ENCODE data around the gene ERVK3-1. TPM values are rescaled to one million over a fixed set of nuclear protein-coding genes. Genes with fewer than 3 reads are reported as not detected.

Gene ERVK3-1
- total RNA-seq, 1 donor from 2014 or later: 80.7 TPM

DNA sequence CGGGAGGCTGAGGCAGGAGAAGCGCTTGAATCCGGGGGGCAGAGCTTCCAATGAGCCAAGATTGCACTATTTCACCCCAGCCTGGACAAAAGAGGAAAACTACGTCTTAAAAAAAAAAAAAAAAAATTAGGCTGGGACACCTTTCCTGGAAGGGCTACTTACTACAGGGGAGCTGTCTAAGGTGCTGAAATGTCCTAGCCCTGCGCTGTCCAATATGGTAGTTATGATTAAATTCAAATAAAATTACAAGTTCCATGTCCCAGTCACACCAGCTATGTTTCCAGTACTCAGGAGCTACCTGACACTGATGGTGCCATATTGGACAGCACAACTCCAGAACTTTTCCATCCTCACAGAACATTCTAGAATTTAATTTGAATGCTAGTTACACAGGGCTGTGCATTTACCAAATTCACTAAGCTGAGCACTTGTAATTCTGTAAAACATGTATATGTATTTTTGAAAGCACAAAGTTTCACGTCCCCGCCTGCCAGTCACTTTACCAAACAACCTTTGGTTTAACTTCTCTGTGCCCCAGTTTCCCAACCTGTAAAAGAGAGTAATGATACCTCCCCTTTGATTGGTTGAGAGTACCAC, 12.4 kb downstream of the ERVK3-1 start:
- peak; percentile 72 for DNase-seq
- H3K4me1 Mint-ChIP-seq: no peaks in the 10 kb centered on the region
- peaks cover 7% of the 10 kb centered on the region for H3K9me3 Mint-ChIP-seq
- no peak overlapping the region for H3K4me3 Mint-ChIP-seq
- H3K36me3 Mint-ChIP-seq (ENCODE audit: low read depth): peaks cover 44% of the 10 kb centered on the region
- no peak overlapping the region for H3K27ac Mint-ChIP-seq
- no peaks in the 10 kb centered on the region for H3K27me3 Mint-ChIP-seq
- intact Hi-C loops (cut with micrococcal nuclease): no loop called here

DNA sequence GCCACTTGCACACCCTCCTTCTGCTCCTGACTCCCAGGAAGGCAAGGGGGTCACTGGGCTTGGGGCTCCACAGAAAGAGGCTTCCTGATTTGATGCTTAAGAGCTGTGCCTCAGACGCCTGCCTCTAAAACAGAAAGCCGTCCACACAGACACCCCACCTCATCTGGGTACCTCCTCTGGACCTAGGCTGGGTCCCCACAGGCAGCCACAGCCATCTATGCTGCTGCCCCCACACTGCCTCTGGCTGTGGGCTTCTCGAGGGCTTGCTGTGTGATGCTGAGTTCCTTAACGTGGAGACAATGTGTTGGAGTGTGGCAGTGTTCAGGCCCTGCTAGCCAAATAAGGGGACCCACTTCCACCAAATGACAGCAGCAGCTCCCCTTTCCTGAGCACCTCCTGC, 13.1 kb downstream of the ERVK3-1 start:
- Mint-ChIP-seq H3K4me1 (no peaks in the 10 kb centered on the region), H3K27ac (no peak overlapping the region), H3K9me3 (peaks cover 4% of the 10 kb centered on the region), H3K36me3 (ENCODE audit: low read depth) (peaks cover 42% of the 10 kb centered on the region), H3K27me3 (no peaks in the 10 kb centered on the region), H3K4me3 (no peak overlapping the region)
- DNase-seq: no peak
- intact Hi-C loops (cut with micrococcal nuclease): no loop called here

DNA sequence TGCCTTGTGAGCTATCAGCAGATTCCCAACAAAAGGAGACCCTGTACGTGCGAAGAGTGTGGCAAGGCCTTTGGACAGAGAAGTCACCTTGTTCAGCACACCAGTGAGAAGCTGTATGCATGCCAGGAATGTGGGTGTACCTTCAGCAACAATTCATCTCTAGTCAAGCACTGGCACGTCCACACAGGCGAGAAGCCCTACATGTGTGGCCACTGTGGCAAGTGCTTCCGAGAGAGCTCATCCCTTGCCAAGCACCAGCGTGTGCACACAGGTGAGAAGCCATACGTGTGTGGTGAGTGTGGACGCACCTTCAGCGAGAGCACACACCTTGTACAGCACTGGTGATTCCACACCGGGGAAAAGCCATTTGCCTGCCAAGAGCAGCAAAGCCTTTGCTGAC, 14.1 kb downstream of the ERVK3-1 start:
- DNase-seq: no peak
- H3K27ac Mint-ChIP-seq: no peak overlapping the region
- intact Hi-C loops (cut with micrococcal nuclease): no loop called here
- no peaks in the 10 kb centered on the region for H3K27me3 Mint-ChIP-seq
- peaks cover 39% of the 10 kb centered on the region for H3K36me3 Mint-ChIP-seq (ENCODE audit: low read depth)
- peaks cover 4% of the 10 kb centered on the region for H3K9me3 Mint-ChIP-seq
- no peak overlapping the region for H3K4me3 Mint-ChIP-seq
- H3K4me1 Mint-ChIP-seq: no peaks in the 10 kb centered on the region

- Mint-ChIP-seq H3K4me3 (no peak overlapping the region), H3K9me3 (no peaks in the 10 kb centered on the region), H3K36me3 (ENCODE audit: low read depth) (peaks cover 10% of the 10 kb centered on the region), H3K4me1 (peaks cover 5% of the 10 kb centered on the region), H3K27me3 (no peaks in the 10 kb centered on the region), H3K27ac (no peak overlapping the region)
- intact Hi-C loops (cut with micrococcal nuclease): loop anchor here (1.0 to 2.0 kb wide), 3 partner anchors 83 to 141 kb away; partner anchors contain the start of genes ZNF132, ZNF324 and ZNF584
- no peak for DNase-seq
Measured at GRCh38 chr19:58325311-58326022, 20.3 kb downstream of the ERVK3-1 start.

DNA sequence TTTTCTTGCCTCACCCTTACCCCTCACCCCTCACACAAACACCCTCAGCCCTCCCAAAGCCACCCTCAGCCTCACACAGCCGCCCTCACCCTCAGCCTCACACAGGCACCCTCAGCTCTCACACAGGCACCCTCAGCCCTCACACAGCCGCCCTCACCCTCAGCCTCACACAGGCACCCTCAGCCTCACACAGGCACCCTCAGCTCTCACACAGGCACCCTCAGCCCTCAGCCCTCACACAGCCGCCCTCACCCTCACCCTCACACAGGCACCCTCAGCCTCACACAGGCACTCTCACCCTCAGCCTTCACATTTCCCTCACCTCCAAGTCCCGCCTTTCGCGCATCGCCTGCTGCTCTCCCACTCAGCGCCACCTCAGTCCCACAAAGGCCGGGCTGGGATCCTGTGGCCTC, 21.3 kb downstream of the ERVK3-1 start:
- Mint-ChIP-seq H3K27ac (no peak overlapping the region), H3K4me3 (no peak overlapping the region), H3K36me3 (ENCODE audit: low read depth) (peaks cover 10% of the 10 kb centered on the region), H3K27me3 (no peaks in the 10 kb centered on the region), H3K9me3 (no peaks in the 10 kb centered on the region), H3K4me1 (peaks cover 5% of the 10 kb centered on the region)
- DNase-seq: peak; percentile 61
- intact Hi-C loops (cut with micrococcal nuclease): loop anchor here (1.0 to 2.0 kb wide), 3 partner anchors 82 to 140 kb away; partner anchors contain the start of genes ZNF132, ZNF324 and ZNF584

DNA sequence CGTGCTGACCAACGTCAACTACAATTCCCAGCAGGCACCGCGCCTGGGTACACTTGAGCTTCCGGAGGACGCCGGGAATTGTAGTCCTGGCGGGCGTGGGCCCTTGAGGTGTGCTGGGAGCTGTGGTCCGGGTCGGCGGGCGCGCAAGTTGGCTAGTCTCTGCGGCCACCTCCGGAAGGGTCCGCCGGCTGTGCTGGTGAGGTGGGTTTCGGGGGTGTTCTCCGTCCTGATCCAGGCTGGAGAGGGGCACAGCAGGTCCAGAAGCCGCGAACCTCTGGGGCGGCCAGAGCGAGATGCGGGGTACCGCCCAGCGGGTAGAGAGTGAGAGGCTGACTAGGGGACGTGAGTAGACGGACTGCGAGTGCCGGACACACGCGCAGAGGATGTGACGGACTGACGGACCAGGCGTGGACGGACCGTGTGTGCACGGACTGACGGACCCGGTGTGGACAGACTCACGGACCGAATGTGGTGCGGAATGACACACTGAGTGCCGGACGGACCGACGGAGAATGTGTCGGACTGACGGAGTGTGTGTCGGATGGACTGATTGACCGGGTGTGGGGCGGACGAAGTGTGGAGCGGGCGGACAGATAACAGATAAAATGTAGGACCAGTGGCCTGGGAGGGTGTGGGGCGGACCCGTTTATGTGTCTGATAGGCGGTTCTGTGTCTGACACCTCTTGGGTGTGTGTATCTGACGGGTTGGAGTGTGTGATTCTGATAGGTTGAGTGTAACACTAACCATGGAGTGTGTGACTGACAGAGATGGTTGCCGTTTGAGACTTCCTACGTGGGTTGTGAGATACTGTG, 21.9 kb downstream of the ERVK3-1 start, which contains the start of gene ZSCAN22:
Gene ZSCAN22, plus strand, starts transcription at position 81 of the 813 bp plus-strand sequence. CDS start 7,809 bp downstream, outside the sequence.
- Mint-ChIP-seq H3K27ac (no peak within 1 kb of the TSS), H3K36me3 (ENCODE audit: low read depth) (peaks cover 10% of the 10 kb centered on the region), H3K9me3 (no peaks in the 10 kb centered on the region), H3K27me3 (no peaks in the 10 kb centered on the region), H3K4me3 (no peak within 1 kb of the TSS), H3K4me1 (peaks cover 5% of the 10 kb centered on the region)
- peak; percentile 97 for DNase-seq
- intact Hi-C loops (cut with micrococcal nuclease): loop anchor here (1.0 to 2.0 kb wide), 9 partner anchors 20 to 140 kb away; partner anchors contain the start of genes ERVK3-1, ZNF132, ZNF324 and ZNF497

DNA sequence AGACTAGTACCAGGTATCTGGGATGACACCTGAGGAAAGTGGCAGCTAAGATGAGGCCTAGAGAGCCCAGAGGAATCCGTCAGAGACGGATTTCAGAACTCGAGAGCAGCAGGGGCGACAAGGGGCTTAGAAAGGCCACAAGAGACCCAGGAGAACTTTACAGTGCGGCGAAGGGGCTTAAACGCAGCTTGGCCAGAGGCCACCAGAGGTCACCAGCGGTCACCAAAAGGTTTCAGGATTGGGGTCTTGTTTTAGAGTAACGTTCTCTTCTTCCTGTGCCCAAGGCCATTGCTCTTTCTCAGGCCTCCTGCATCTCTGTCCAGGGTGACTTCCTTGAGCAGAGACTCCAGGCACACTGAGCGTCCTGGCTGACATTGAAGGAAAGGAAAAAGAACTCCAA, 23.8 kb downstream of the ERVK3-1 start:
- H3K27ac Mint-ChIP-seq: no peak overlapping the region
- H3K27me3 Mint-ChIP-seq: no peaks in the 10 kb centered on the region
- H3K4me1 Mint-ChIP-seq: peaks cover 5% of the 10 kb centered on the region
- H3K9me3 Mint-ChIP-seq: no peaks in the 10 kb centered on the region
- DNase-seq: no peak
- intact Hi-C loops (cut with micrococcal nuclease): no loop called here
- peaks cover 2% of the 10 kb centered on the region for H3K36me3 Mint-ChIP-seq (ENCODE audit: low read depth)
- no peak overlapping the region for H3K4me3 Mint-ChIP-seq

DNA sequence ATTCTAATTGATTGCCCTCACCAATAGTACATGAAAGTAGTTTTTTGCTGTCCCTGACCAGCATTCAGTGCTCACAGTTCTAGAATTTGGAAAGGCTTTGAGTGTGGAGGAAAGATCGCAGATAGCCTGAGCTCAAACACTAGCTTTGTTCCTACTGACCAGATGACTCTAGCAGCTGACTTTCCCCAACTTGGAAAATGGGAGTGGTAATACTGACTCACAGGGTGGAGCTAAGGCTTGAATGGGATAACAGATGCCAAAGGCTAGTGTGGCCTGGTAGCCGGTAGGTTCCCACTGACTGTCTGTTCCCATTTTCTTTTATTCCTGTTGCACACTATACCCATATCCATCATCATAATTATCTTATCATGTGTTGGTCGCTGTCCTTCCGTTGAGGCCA, 25.3 kb downstream of the ERVK3-1 start:
- Mint-ChIP-seq H3K4me3 (no peak overlapping the region), H3K36me3 (ENCODE audit: low read depth) (peaks cover 11% of the 10 kb centered on the region), H3K27ac (no peak overlapping the region), H3K9me3 (no peaks in the 10 kb centered on the region), H3K4me1 (peaks cover 5% of the 10 kb centered on the region), H3K27me3 (no peaks in the 10 kb centered on the region)
- intact Hi-C loops (cut with micrococcal nuclease): no loop called here
- no peak for DNase-seq

GRCh38 chr19:58332697-58333096, 27.5 kb downstream of the ERVK3-1 start:
- no peak overlapping the region for H3K4me3 Mint-ChIP-seq
- H3K27ac Mint-ChIP-seq: no peak overlapping the region
- intact Hi-C loops (cut with micrococcal nuclease): no loop called here
- H3K9me3 Mint-ChIP-seq: no peaks in the 10 kb centered on the region
- peaks cover 27% of the 10 kb centered on the region for H3K36me3 Mint-ChIP-seq (ENCODE audit: low read depth)
- no peak for DNase-seq
- H3K27me3 Mint-ChIP-seq: no peaks in the 10 kb centered on the region
- peaks cover 5% of the 10 kb centered on the region for H3K4me1 Mint-ChIP-seq

DNA sequence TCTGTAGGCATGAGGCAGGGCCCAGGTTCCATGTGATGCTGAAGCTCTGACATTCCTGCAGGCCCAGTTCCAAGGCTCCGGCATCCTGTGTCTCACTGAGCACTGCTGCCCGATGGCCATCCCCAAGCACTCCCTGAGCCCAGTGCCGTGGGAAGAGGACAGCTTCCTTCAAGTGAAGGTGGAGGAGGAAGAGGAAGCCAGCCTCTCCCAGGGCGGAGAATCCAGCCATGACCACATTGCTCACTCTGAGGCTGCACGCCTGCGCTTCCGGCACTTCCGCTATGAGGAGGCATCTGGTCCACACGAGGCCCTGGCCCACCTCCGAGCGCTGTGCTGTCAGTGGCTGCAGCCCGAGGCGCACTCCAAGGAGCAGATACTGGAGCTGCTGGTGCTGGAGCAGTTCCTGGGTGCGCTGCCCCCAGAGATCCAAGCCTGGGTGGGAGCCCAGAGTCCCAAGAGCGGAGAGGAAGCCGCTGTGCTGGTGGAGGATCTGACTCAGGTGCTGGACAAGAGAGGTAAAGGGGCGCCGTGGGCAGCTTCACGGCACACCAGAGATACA, 29.6 kb downstream of the ERVK3-1 start:
- H3K27me3 Mint-ChIP-seq: no peaks in the 10 kb centered on the region
- H3K4me1 Mint-ChIP-seq: no peaks in the 10 kb centered on the region
- DNase-seq: no peak
- no peak overlapping the region for H3K4me3 Mint-ChIP-seq
- H3K9me3 Mint-ChIP-seq: peaks cover 2% of the 10 kb centered on the region
- peaks cover 47% of the 10 kb centered on the region for H3K36me3 Mint-ChIP-seq (ENCODE audit: low read depth)
- intact Hi-C loops (cut with micrococcal nuclease): no loop called here
- H3K27ac Mint-ChIP-seq: no peak overlapping the region

- intact Hi-C loops (cut with micrococcal nuclease): no loop called here
- Mint-ChIP-seq H3K9me3 (peaks cover 6% of the 10 kb centered on the region), H3K27me3 (no peaks in the 10 kb centered on the region), H3K27ac (no peak overlapping the region), H3K4me3 (no peak overlapping the region), H3K4me1 (no peaks in the 10 kb centered on the region), H3K36me3 (ENCODE audit: low read depth) (peaks cover 53% of the 10 kb centered on the region)
- DNase-seq: no peak
Measured at GRCh38 chr19:58335630-58336029, 30.5 kb downstream of the ERVK3-1 start.

DNA sequence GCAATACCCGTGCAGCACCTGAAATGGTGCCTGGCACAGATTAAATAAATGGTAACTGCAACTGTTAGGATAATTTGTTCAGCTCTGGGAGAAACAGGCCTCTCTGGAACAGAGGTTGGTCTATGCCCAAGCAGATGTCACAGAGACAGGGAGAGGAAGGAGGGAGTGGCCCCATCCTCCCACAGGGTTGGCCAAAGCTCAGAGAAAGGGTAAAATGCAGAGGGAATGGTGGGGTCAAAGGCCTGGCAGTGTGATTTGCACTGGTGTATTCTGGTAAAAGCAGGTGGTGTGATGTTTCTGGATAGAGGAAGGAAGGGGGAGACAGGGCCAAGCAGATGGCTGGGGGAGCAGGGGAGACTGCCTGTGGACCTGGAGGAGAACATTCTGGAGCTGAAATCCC, 31.0 kb downstream of the ERVK3-1 start:
- H3K27ac Mint-ChIP-seq: no peak overlapping the region
- H3K9me3 Mint-ChIP-seq: peaks cover 7% of the 10 kb centered on the region
- no peaks in the 10 kb centered on the region for H3K4me1 Mint-ChIP-seq
- DNase-seq: no peak
- intact Hi-C loops (cut with micrococcal nuclease): no loop called here
- peaks cover 58% of the 10 kb centered on the region for H3K36me3 Mint-ChIP-seq (ENCODE audit: low read depth)
- H3K27me3 Mint-ChIP-seq: no peaks in the 10 kb centered on the region
- H3K4me3 Mint-ChIP-seq: no peak overlapping the region

DNA sequence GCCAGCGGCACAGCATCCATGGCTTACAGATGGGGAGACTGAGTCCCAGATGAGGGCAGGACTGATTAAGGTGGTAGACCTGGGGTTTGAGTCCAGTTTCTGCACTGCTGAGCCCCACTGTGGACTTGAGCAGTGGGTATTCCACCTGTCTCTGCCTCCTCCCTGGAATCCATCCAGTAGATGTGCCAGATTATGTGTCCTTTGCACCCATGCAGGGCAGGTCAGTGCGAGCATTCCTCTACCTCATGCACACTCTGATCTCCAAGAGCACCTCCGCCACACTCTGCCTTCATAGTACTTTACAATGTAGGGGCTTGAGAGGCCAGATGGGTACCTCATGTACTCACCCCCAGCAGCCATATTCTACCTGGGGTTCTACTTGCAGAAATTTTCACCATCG, 31.6 kb downstream of the ERVK3-1 start:
- Mint-ChIP-seq H3K9me3 (peaks cover 9% of the 10 kb centered on the region), H3K4me1 (no peaks in the 10 kb centered on the region), H3K4me3 (no peak overlapping the region), H3K36me3 (ENCODE audit: low read depth) (peaks cover 62% of the 10 kb centered on the region), H3K27me3 (no peaks in the 10 kb centered on the region), H3K27ac (no peak overlapping the region)
- intact Hi-C loops (cut with micrococcal nuclease): no loop called here
- no peak for DNase-seq

Measured in activated CD4-positive, alpha-beta T cell treated with anti-CD3 and anti-CD28 coated beads, Interleukin-2, amount 10 ng/mL, durations not matched to agents 24 days and 14 days (primary cell).